Stimulated activated CD4-positive, alpha-beta T cell treated with anti-CD3 and anti-CD28 coated beads, Interleukin-1b, Interleukin-23, amount 100 ng/mL, for 4 hours (primary cell): ENCODE results near the gene APOBEC3A.
"Not testable (repeated sequence)": the region's sequence is repeated elsewhere in the genome, so short reads cannot be mapped to it uniquely, and the experiment has no call there.

Source experiments
- DNase-seq, 2 donors: peaks; one replicate each; pipeline ENCODE4 v3.0.0-alpha.2; 2020; ENCODE audit warnings: low read depth in 2 of 2

Gene APOBEC3A

DNA sequence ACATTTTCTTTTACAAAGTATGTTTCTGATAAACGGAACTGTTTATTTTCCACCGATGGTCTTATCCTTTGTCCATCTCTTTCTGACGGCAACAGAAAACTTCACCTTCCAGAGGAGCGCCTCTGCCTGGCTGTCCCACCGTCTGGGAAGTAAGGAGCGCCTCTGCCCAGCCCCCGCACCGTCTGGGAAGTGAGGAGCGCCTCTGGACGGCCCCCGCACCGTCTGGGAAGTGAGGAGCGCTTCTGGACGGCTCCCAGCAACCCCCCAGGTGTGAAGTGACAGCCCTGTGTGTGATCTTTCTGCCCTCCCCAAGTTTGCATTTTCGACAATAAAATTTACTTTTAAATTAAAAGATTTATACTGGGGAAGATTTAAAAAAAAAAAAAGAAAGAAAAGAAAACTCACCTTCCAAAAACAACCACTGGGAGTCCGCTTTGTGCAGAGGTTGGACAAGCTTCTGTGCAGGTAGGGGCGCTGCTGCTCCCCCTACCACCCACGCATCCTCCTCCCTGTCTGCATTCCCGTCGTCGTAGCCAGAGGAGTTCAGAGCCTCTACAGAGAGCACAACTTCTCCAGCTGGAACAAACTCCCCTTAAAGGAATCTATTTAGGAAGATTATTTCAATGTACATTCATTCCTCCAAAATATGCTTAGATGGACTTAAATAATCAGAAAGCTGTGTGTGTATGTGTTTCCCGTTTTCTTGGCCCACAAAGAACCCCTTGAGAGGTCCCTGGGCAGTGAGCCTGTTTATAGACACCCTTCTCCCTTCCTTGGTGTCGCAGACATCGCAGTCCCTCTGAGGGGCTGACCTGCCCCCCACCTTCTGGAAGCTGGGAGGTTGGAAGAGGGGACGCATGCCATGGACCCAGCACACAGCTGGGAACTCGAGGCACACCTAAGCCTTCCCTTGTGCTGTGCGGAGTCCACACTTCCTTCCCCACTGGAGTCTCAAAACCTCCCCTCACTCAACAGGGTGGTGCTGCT lies 23.9 kb downstream of the APOBEC3A start:
- no peak for DNase-seq

DNA sequence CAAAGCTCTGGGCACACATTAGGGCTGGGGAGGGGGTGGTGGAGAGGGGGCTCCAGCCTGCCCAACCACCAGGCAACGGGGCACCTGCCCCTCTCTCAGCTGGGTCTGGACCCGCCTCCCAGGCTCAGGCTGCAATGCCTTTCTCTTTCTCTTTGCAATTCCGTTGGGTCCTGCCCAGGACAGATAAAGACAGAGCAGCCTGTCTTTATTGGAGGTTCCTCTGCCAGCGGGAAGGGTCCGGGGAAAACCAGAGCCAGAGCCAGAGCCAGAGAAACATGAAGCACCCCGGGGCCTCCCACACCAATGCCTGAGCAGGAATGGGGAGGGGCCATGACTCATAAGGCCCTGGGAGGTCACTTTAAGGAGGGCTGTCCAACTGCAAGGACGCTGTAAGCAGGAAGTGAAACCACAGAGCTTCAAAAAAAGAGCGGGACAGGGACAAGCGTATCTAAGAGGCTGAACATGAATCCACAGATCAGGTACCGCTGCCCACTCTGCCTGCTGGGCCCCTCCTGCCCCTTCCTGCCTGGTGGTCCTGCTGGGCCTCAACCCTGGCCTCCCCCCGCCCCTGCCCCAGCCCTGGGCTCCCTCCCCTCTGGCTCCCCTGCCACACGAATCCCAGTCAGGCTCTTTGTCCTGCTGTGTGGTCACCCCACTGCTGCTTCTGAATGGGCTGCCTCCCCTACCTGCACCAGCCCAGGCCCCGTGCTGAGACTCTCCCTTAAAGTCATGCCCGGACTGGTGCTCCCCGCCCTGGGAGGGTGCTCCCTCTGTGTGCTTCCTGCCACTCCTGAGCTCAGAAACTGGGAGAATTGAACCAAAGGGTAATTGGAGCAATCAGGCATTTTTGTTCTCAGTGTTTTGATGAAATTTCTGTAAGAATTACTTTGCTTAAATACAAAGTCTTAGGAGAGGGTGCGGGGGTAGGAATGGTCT lies 24.9 kb downstream of the APOBEC3A start, which contains the start of gene APOBEC3B:
Gene APOBEC3B (plus strand): TSS at position 356 of the 936 bp plus-strand sequence. CDS start 107 bp downstream, at position 463.
- peak; percentile 29 to 33 for DNase-seq

DNA sequence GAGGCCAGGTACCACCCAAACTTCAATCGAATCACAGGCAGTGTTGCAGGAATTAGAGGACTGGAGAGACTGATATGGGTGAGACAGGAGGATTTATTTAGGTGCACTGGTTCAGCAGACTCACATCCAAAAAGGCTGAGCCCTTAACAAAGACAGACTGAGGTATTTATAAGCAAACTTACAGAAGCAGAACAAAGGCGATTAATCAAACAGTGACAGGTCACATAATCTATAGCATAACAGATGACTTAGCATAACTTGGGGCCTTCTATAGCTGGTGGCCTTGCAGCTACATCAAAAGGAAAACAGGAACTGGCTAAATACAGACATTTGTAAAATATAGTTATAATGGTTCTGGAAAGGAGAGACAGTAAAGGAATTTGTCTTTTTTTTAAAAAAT lies 26.8 kb downstream of the APOBEC3A start:
- DNase-seq = no peak

- peak; percentile 64 to 72 for DNase-seq
These were observed 27.7 kb downstream of the APOBEC3A start for GRCh38 chr22:38984784-38985757.

GRCh38 chr22:38986629-38987028 lies 29.2 kb downstream of the APOBEC3A start:
- no peak for DNase-seq

- DNase-seq = no peak
These were observed 29.9 kb downstream of the APOBEC3A start for GRCh38 chr22:38987171-38987895.

DNA sequence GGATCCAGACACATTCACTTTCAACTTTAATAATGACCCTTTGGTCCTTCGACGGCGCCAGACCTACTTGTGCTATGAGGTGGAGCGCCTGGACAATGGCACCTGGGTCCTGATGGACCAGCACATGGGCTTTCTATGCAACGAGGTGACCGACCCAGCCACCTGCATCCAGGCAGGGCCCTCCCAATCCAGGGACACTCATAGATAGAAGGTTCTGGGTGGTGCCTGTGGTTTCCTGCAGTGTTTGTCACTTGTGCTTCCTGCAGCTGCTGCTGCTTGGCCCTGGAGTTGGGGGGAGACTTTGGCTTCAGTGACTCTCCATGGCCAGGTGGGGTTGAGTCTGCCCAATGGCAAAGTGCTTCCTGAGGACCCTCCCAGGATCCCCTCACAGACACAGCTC lies 32.1 kb downstream of the APOBEC3A start:
- no peak for DNase-seq

DNA sequence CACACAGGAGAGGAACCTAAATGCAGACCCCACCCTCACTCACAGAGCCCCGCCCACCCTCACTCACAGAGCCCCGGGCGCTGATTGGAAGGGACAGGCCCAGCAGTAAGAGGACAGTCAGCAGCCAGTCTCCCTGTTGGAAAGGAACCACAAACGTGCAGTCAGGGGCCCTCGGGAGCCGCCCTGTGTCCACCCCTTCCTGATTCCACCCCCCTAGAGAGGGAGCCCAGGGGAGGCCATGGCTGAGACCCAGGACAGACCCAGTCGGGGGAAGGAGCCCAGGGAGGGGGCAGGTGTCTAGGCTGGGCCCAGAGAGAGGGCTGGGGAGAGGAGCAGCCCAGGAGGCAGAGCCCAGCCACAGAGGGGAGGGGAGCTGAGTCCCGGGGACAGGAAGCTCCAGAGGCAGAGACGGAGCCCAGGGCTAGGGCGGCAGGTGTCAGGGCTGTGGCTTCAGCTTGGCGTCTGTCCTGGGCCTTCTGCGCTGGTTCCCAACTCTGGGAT lies 35.5 kb downstream of the APOBEC3A start:
- DNase-seq = not testable (repeated sequence)

GRCh38 chr22:38996105-38996504 lies 38.7 kb downstream of the APOBEC3A start:
- no peak for DNase-seq

GRCh38 chr22:38997518-38997917 lies 40.1 kb downstream of the APOBEC3A start:
- no peak for DNase-seq

DNA sequence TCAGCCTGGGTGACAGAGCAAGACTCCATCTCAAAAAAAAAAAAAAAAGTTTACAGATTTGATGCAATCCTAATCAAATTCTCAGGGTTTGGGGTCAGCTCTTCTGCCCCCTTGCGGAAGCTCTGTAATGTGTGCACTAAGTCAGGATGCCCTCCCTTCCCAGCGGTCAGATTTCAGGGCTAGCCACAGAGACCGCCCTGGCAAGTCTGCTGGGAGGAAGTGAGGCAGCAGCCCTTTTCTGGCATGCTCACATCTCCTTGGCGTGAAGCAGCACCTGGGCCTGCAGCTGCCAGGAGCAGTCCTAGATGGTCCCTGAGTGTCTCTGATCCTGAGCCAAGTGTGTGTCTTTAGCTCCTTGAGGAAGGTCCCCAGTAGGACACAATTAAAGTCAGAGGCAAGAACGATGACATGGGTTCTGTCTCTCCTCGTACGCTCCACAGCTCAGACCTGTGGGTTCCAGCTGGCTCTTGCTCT lies 45.8 kb downstream of the APOBEC3A start:
- DNase-seq = peak; percentile 47 to 60

GRCh38 chr22:39007177-39007576 lies 49.8 kb downstream of the APOBEC3A start:
- no peak for DNase-seq

DNA sequence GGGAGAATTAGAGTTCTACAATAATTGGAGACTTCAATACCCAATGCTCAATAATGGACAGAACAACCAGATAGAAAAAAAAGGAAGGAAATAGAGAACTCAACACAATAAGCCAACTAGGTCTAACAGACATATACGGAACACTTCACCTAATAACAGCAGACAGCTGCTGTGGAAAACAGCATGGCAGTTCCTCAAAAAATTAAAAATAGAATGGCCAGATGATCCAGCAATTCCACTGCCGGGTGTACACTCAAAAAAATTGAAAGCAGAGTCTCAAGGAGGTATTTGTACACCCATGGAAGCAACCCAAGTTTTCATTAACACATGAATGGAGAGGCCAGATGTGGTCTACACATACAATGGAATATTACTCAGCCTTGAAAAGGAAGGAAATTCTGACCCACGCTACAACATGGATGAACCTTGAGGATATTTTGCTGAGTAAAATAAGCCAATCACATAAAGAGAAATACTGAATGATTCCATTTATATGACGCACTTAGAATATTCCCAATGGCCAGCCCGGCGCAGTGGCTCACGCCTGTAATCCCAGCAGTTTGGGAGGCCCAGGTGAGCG lies 51.0 kb downstream of the APOBEC3A start:
- DNase-seq = not testable (repeated sequence)

GRCh38 chr22:39010946-39011345 lies 53.5 kb downstream of the APOBEC3A start:
- no peak for DNase-seq
